HG03097 (cell line): Measurements from ENCODE around the gene MGST3.
"Not testable (repeated sequence)": the region's sequence is repeated elsewhere in the genome, so short reads cannot be mapped to it uniquely, and the experiment has no call there.

Experiments
- ATAC-seq: cut with Tn5 transposase; IDR thresholded peaks from one replicate; pipeline ENCODE4 v1.9.1; 2021; ENCODE audit not compliant: unreplicated experiment, low FRiP score

The MGST3 gene

GRCh38 chr1:165630629-165631341 lies at the start of gene MGST3:
Gene MGST3 (plus strand): TSS chr1:165631234. CDS start chr1:165649848, 18,614 bp downstream.
- ATAC-seq, result peak; percentile 77

GRCh38 chr1:165581926-165582325 lies 49.1 kb upstream of the MGST3 start:
- ATAC-seq, result no peak

- ATAC-seq, result no peak
These were observed 44.6 kb upstream of the MGST3 start for GRCh38 chr1:165586398-165586797.

- not testable (repeated sequence) for ATAC-seq
These were observed 39.6 kb upstream of the MGST3 start for GRCh38 chr1:165591391-165591790.

GRCh38 chr1:165592945-165593823 lies 37.9 kb upstream of the MGST3 start:
- ATAC-seq, result no peak

- ATAC-seq, result no peak
These were observed 35.6 kb upstream of the MGST3 start for GRCh38 chr1:165595246-165595938.

GRCh38 chr1:165597883-165598675 lies 33.0 kb upstream of the MGST3 start:
- ATAC-seq, result peak; percentile 98

GRCh38 chr1:165598676-165599059 lies 32.4 kb upstream of the MGST3 start:
- ATAC-seq, result no peak

GRCh38 chr1:165600793-165601192 lies 30.2 kb upstream of the MGST3 start:
- no peak for ATAC-seq

- no peak for ATAC-seq
These were observed 27.2 kb upstream of the MGST3 start for GRCh38 chr1:165603810-165604209.

GRCh38 chr1:165605246-165605645 lies 25.8 kb upstream of the MGST3 start:
- ATAC-seq, result no peak

- ATAC-seq, result not testable (repeated sequence)
These were observed 24.4 kb upstream of the MGST3 start for GRCh38 chr1:165606676-165607075.

- no peak for ATAC-seq
These were observed 20.2 kb upstream of the MGST3 start for GRCh38 chr1:165610866-165611265.

- ATAC-seq, result no peak
These were observed 19.0 kb upstream of the MGST3 start for GRCh38 chr1:165612062-165612461.

- ATAC-seq, result no peak
These were observed 14.9 kb upstream of the MGST3 start for GRCh38 chr1:165616054-165616612.

- ATAC-seq, result no peak
These were observed 14.0 kb upstream of the MGST3 start for GRCh38 chr1:165616987-165617546.

GRCh38 chr1:165619647-165620151 lies 11.3 kb upstream of the MGST3 start:
- no peak for ATAC-seq

GRCh38 chr1:165623624-165624023 lies 7.4 kb upstream of the MGST3 start:
- ATAC-seq, result no peak

GRCh38 chr1:165624441-165624840 lies 6.6 kb upstream of the MGST3 start:
- no peak for ATAC-seq
